DND-41 (cell line): ENCODE data around the gene F2R.

Experiments used
- EZH2 ChIP-seq: IDR thresholded peaks from 3 replicates; pipeline ENCODE4 v1.6.1; 2012; ENCODE audit warnings: borderline replicate concordance, low read depth, mild to moderate bottlenecking, moderate library complexity, low read length, inconsistent platforms; ENCODE audit not compliant: severe bottlenecking
- TF ChIP-seq, protein P1 (sequence below): IDR thresholded peaks from 2 replicates; pipeline ENCODE4 v1.5.1; 2012; ENCODE audit warnings: borderline replicate concordance, low read length, moderate library complexity, mild to moderate bottlenecking; ENCODE audit not compliant: poor library complexity, severe bottlenecking; ENCODE audit errors: extremely low read depth

DNA sequence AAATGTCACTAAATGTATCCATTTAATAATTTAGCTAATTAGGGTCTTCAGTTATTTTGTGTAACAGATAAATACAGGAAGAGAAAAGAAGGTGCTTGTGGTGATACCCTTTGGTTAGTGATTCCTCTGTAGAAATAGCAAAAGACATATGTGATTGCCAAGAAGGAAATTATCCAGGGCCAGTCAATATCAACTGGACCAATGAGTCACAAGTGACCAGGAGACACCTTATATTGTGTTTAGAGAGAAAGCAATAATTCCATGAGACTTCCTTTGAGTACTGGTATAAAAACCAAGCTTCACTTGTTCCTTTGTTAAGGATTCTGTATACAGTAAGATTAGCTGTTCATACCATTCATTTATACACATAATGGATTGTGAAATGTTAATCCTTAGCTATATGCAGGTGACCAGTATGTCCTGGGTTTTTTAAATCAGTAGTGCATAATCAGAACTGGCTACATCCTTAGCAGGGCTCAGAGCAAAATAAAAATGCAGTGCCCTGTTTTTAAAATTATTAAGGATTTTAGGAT is 11.7 kb upstream of the F2R start:
- TF ChIP-seq, protein P1, sequence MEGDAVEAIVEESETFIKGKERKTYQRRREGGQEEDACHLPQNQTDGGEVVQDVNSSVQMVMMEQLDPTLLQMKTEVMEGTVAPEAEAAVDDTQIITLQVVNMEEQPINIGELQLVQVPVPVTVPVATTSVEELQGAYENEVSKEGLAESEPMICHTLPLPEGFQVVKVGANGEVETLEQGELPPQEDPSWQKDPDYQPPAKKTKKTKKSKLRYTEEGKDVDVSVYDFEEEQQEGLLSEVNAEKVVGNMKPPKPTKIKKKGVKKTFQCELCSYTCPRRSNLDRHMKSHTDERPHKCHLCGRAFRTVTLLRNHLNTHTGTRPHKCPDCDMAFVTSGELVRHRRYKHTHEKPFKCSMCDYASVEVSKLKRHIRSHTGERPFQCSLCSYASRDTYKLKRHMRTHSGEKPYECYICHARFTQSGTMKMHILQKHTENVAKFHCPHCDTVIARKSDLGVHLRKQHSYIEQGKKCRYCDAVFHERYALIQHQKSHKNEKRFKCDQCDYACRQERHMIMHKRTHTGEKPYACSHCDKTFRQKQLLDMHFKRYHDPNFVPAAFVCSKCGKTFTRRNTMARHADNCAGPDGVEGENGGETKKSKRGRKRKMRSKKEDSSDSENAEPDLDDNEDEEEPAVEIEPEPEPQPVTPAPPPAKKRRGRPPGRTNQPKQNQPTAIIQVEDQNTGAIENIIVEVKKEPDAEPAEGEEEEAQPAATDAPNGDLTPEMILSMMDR: no peak
- no peak for TF ChIP-seq EZH2
